H1 (cell line): ENCODE results near the gene TMEM254. TPM values are rescaled to one million over a fixed set of nuclear protein-coding genes. Genes with fewer than 3 reads are reported as not detected.

Experiments
- CTBP2 ChIP-seq: IDR thresholded peaks from 2 replicates; pipeline ENCODE4 v1.7.0; 2011; ENCODE audit warnings: borderline replicate concordance, mild to moderate bottlenecking, moderate library complexity, mixed read lengths, low read length; ENCODE audit not compliant: insufficient read depth, insufficient read length
- EZH2 ChIP-seq: fragments of 200-600 bp; sonication (generic); IDR thresholded peaks from 2 replicates; pipeline ENCODE4 v1.7.1; 2012; ENCODE audit warnings: low read depth, mild to moderate bottlenecking, moderate library complexity, low read length, inconsistent platforms; ENCODE audit not compliant: severe bottlenecking
- HDAC2 ChIP-seq, 2 experiments: fragments of 300-600 bp in 1 of 2; sonication (generic) in 1 of 2; IDR thresholded peaks; 2 replicates each; pipeline ENCODE4 v1.6.1; 2011 to 2012; ENCODE audit warnings: low read depth in 2 of 2, low read length in 2 of 2, mild to moderate bottlenecking in 2 of 2, moderate library complexity in 2 of 2, borderline replicate concordance in 1 of 2, inconsistent platforms in 1 of 2
- PHF8 ChIP-seq: fragments of 200-600 bp; sonication (generic); conservative IDR thresholded peaks from 2 replicates; pipeline ENCODE4 v1.7.1; 2012; ENCODE audit warnings: low read depth, mild to moderate bottlenecking, inconsistent platforms, low read length, moderate library complexity
- polyA plus RNA-seq, 7 experiments: library from polyadenylated mRNA; depleted of rRNA in 3 of 7; stranded (reverse) in 5 of 7; unstranded in 2 of 7; fragments of >200 nt in 5 of 7; fragments of 200-250 nt in 2 of 7; gene quantifications; 1 replicate in 5 of 7; 2 replicates in 1 of 7; 4 replicates in 1 of 7; pipeline versions ENCODE4 v1.2.1 to v1.2.3, GENCODE V29; 2011 to 2013; ENCODE audit warnings: missing spikeins in 2 of 7, mixed read lengths in 2 of 7
- total RNA-seq: library from RNA; stranded (reverse); fragmentation: NEBNext Ultra II Directional; extraction: Animal tissue kit (Norgen Biotek cat#: 25700); gene quantifications from 2 replicates; pipeline ENCODE4 v1.2.1, GENCODE V29; 2021

The TMEM254 gene
- total and polyA plus RNA-seq, 2 of the 8 experiments (the other 6 are each of a cell fraction or from before 2014, with no cell fraction given) = 26.9 to 61.2 TPM

GRCh38 chr10:80070057-80070456 is 8.4 kb upstream of the TMEM254 start (continued):
- TF ChIP-seq EZH2 = no peak
- no peak for TF ChIP-seq HDAC2 (IDR thresholded peaks at IDR 0.05; ENCODE audit: borderline replicate concordance in 1 of 2, low read depth in 2 of 2, low read length in 2 of 2)
- no peak for TF ChIP-seq CTBP2
- no peak for TF ChIP-seq PHF8
